ENCODE results near the gene ZNF583.

The ZNF583 gene

DNA sequence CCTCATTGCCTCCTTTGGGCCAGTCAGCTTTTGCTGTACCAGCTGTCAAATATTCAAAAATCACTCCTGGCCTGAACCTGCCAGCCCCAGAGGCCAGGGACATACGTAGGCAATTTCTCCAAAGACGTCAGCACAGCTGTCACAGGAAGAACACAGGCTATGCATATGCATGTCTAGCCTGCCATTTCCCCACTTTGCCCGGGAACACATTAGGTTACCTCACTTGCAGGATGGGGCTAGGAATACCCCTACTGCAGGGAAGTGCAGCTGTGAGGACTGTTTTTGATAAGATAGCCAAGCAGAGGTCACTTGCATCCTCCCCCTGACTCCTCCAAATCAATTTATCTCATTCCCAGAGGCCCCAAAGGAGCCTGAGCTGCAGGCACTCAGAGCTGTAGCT is 70.2 kb downstream of the ZNF583 start:
- DNase-seq (ENCODE audit: low spot score): no peak

GRCh38 chr19:56476093-56476492 is 72.0 kb downstream of the ZNF583 start:
- DNase-seq (ENCODE audit: low spot score): no peak
